Myocyte (in vitro differentiated cells): Measurements from ENCODE around the gene STMN1. TPM values are rescaled to one million over a fixed set of nuclear protein-coding genes. Genes with fewer than 3 reads are reported as not detected.

ENCODE experiments used
- DNase-seq: peaks from one replicate; pipeline ENCODE4 v3.0.0-alpha.2; 2012; ENCODE audit warnings: low read depth
- total RNA-seq: library from RNA; depleted of rRNA; stranded (reverse); fragments of >200 nt; gene quantifications from 2 replicates; pipeline ENCODE4 v1.2.3, GENCODE V29; 2014

Gene STMN1
- total RNA-seq, 1 donor from 2014 or later: 138 TPM

GRCh38 chr1:25922056-25922970 lies 16.1 kb upstream of the STMN1 start:
- DNase-seq: peak; percentile 85

DNA sequence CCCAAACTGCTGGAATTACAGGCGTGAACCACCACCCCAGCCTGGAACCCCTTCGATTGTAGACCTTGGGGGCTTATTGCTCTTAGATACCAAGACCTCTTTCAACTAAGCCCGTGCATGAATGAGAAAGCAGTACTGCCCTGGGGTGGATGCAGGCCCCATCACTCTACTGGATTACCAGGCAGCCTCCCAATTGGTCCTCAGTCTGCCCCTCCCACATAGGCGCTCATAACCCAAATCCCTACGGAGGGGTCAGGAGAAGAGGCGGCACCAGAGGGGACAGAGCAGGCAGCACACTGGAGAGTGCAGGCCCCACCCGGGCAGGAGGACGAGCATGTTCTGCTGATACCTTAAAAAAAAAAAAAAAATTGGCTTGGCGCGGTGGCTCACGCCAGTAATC lies 12.4 kb upstream of the STMN1 start:
- no peak for DNase-seq

DNA sequence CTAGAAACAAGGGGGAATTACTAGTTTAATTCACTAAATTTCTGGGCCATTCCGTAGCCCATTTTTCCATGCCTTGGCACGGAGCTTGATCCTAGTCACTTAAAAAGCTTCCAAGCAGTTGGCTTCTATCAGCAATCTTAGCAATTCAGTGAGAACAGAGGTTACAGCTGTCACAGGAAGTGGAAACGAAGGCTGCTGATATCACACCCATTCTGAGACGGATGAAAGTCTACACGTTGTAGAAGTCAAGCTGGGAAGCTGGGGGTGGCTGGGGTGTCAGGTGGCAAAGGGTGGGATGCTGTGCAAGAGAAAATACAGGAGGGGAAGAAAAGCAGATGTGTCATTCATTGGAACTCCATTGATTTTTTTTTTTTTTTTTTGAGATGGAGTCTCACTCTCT lies 11.8 kb upstream of the STMN1 start:
- peak; percentile 89 for DNase-seq

GRCh38 chr1:25916460-25916859 lies 10.2 kb upstream of the STMN1 start:
- DNase-seq: no peak

- peak; percentile 63 for DNase-seq
Measured at GRCh38 chr1:25914074-25914995, 8.1 kb upstream of the STMN1 start.

- no peak for DNase-seq
Measured at GRCh38 chr1:25913206-25913605, 7.0 kb upstream of the STMN1 start.

DNA sequence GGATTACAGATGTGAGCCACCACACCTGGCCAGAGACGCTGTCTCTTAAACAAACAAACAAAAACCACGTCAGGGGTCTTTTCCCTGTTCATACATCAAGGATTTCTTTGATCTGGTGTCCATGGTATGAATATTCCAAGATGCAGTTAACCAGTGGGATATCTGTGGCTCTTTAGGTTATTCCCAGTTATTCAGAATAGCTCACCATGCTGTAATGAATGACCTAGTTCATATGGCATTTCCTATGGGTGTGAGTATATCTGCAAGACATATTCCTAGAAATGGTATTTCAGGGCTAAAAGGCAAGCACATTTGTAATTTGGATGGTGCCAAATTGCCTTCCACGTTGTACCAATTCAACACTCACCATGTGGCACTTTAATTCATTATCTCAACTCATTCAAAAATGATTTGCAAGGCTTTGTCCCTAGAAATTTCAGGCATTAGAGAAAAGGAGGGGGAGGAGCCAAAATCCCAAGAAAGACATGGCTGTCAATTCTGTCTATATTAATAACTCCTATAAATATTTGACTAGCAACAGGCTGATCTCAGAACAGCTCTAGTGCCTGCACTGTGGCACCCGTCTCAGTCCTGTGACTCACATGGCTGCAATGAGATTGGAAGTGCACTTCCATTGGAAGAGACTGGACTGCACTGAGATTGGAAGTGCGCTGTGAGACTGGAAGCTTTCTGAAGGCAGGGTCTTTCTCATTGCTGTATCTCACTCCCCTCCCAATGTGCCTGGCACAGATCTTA lies 6.0 kb upstream of the STMN1 start:
- peak; percentile 62 for DNase-seq

- no peak for DNase-seq
Measured at GRCh38 chr1:25911162-25911561, 4.9 kb upstream of the STMN1 start.

GRCh38 chr1:25909040-25909439 lies 2.8 kb upstream of the STMN1 start:
- peak; percentile 53 for DNase-seq

- no peak for DNase-seq
Measured at GRCh38 chr1:25908161-25908560, 1.9 kb upstream of the STMN1 start.

DNA sequence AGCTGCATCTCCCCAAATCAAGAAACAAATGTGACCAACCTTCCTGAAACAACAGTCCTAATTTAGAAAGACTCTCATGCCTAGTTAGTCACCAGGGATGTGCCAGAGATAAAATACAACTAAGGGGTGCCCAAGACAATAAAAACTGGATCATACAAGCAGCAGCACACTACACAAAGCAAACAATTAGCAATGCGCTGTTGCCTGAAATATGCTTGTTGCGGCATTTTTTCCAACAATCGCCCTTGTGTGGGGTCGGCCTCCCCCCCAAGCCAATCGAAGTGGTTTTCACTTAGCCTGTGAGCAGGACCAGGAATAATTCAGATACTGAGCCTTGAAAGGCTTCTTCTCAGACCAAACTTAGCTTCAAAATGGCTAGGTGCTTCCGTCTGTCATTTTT lies 1.4 kb upstream of the STMN1 start:
- peak; percentile 67 for DNase-seq

GRCh38 chr1:25906644-25907300 lies 553 bp upstream of the STMN1 start:
- DNase-seq: peak; percentile 39

DNA sequence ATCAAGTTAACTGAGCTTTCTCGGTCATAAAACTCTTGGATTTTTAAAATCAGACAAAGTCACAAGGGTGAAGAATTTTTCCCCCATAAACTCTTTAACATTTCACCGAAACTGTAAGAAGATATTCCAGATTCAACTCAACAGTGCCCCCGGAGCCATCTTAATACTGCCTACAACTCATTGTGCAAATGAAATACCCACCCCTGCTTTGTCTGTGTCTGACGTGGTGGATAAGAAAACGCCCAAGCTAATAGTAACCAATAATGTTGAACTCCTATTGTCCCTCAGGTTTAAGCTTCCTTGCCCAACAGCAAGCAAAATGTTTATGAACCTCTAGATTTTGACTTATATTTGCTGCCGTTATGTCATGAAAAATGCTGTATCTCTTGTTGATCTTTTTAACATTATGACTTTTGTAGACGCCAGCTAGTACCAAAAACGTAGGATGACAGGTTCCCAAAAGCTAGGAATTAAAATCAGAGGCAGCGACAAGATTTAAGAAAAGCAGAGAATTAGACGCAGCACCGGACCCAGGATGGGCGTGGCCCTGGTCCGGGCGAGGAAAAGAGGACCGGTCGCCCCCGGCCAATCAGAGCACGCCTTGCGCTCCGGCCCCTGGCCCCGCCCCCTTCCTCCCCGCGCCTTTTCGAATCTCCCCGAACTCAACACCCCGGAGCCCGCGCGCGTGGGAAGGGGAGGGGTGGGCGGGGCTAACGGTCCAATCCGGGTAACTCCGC lies 1.1 kb downstream of the STMN1 start:
- DNase-seq: peak; percentile 94

DNA sequence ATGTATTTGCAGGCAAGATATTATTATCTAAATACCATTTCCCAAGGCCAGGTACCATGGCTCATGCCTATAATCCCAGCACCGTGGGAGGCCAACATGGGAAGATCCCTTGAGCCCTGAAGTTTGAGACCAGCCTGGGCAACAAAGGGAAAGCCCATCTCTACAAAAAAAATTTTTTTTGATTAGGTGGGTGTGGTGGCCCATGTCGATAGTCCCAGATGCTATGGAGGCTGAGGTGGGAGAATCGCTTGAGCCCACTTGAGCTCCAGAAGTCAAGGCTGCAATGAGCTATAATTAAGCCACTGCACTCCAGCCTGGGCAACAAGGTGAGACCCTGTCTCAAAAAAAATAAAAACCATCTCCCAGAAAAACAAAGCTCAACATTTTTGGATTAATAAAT lies 2.2 kb downstream of the STMN1 start:
- DNase-seq: no peak

DNA sequence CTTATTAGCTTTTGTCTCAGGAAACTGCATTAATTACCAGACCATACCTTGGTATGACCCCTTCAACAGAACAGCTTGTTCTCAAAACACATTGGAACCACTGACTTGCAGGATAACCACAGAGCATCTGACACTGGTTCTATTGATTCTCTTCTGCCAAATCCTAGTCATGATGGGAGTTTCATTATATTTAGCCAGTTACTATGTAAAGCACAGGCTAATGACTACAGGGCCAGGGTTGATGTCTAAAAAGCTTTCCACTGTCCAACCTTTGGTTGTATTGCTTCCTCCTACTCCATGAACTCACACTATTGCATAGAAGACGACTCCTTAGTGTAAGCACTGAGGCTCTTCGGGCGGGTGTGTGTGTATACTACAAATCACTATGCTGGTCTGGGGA lies 3.8 kb downstream of the STMN1 start:
- peak; percentile 62 for DNase-seq

DNA sequence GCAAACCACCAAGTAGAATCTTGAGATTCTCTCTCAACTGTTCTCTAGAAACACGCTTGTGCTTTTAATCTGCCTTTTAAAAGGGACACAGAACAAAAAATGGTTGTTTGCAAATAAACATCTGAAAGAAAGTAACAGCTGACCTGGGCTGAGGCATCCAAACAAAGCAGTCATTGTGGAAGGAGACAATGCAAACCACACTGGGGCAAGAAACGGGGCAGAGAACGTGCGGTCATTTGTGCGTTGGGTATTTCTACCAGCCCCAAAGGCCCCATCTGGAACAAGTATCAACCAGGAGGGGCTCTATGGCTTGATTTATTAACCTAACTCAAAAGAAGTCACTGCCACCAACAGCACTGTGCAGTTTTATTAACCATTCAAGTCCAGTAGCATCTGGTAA lies 6.0 kb downstream of the STMN1 start:
- peak; percentile 54 for DNase-seq

GRCh38 chr1:25899792-25900191 lies 6.4 kb downstream of the STMN1 start:
- DNase-seq: no peak

- DNase-seq: peak; percentile 80
Measured at GRCh38 chr1:25898223-25899015, 7.8 kb downstream of the STMN1 start.

DNA sequence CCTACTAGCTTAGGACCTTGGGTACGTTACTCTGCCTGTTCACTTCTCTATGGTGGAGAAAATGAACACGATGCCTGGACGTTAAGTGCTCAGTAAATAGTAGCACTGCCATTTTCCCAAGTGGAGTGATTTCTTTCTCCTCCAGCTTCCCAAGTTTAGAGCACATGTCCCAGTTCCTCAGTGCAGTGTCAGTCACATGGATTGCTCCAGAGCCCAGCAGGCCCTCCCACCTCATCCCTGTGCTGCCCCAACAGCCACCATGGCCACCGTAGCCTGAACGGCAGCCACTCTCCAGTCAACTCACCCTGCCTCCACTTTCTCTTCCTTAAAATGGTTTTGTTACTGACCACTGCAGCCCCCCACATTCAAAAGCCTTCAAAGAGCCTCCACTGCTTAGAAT lies 8.5 kb downstream of the STMN1 start:
- DNase-seq: no peak
